ENCODE measurements around the gene TAF12.
"Not testable (repeated sequence)": the region's sequence is repeated elsewhere in the genome, so short reads cannot be mapped to it uniquely, and the experiment has no call there.

Gene TAF12

DNA sequence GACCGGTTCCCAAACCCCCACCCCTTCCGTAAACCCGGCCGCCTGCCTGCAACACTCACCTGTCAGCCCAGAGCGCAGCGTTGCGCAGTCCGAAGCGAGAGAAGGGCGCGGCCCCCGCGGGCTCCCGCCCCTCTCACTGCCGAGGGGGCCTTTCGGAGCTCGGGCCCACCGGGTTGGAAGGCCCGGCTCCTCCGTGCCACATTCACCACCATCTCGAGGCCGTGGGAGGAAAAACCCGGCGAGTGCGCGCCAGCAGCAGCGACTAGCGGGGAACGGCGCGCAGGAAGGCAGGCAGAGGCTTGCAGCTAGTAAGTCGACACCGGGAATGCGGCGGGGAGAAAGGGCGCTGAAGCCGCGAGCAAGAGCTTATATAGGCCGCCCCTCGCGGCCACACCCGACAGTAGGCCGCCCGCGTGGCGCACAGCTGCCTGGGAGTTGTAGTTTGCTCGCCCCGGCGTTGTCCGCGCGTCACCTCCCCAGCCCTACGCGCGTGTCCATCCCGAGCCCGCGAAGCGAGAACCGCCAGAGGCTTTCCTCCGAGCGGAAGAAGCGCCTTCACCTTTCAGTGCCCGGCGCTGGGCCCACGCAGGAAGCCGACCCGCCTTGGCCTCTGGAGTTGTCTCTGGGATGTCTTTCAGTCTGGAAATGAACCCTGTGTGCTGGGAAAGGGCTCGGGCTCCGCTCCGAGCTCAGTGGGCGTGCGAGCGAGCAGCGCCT is 61.2 kb downstream of the TAF12 start:
- peak; percentile 58 to 94 (median 88) for DNase-seq

DNA sequence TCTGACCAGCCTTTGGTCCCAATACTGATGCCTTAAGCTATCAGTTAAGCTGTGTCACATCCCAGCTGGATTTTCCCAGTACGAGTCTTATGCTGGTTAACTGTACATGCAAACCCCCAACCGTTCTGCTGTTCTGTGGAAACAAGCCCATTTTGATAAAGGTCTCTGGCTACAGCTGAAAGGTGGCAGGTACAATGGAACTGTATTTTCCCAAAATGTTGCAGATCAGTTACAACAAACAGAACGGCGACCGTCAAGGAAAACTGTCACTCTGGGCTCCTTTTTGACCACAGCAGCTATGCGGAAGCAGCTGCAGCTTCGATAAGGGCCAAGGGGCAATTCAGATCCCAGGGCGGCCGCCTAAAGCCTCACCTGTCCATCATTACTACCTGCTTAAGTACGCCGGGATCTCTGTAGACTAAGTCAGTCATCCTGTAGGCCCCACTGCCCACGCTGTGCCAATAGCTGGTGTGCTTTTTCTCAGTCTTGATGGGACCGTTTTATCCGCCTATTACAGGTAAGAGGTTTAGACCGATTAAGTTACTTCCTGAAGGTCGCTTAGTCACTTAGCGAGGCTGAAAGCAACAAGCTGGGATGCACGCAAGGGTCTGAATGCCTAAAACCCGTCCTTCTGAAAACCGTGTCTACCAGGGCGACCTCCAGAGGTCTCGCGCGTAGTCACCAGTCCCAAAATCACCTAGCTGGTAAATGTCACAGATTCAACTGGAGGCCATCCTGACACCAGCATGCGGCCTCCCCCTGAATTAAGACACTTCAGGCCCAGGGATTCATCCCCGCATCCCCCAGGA is 61.9 kb downstream of the TAF12 start:
- DNase-seq, result peak in 6 of 14 donors; percentile 30 to 79 (median 48)

GRCh38 chr1:28579401-28579800 is 63.5 kb downstream of the TAF12 start:
- no peak for DNase-seq

DNA sequence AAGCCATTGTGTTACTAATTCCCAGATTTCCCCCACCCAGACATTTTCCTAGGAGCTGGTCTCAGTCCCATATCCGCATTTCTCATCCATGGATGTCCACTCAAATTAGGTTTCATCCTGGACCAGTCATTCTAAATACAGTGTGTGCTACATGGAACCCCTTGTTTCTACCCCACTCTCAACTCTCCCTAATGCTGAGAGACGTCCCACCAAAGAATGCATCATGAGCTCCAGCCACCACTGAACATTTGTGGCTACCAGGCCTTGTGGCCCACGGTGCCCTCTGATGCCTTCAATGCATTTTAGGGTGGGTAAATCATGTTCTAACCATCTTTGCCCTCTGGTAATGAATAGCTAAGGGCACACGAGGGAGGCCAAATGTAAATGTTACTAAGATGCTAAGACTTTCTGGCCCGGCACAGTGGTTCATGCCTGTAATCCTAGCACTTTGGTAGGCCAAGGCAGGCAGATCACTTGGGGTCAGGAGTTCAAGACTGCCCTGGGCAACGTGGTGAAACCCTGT is 64.1 kb downstream of the TAF12 start:
- DNase-seq, result no peak

- DNase-seq, result no peak
These were observed 64.9 kb downstream of the TAF12 start for GRCh38 chr1:28577738-28578536.

DNA sequence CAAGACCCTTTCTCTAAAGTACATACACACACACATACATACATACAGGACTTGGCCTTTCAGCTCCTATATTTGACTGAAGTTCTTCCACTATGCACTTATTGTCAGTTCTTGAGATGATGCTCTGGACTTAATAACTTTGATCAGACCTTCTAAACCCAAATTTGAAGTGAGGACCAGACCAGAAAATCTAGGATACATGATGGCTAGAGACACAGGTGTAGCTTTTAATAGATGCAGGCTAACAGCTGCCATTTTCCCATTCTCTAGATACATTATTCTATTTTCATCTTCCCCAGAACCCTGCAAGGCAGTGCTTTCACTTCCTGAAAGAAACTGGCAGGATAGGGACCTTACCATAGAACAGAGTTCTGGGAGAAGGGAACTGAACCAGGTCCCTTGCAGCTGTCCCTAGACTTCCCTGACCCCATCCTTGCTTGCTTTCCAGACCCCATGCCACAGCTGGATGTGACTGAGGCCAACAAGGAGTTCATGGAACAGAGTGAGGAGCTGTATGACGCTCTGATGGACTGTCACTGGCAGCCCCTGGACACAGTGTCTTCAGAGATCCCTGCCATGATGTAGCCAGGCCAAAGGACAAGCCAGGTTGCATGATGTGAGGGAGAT is 65.7 kb downstream of the TAF12 start:
- DNase-seq, result no peak

DNA sequence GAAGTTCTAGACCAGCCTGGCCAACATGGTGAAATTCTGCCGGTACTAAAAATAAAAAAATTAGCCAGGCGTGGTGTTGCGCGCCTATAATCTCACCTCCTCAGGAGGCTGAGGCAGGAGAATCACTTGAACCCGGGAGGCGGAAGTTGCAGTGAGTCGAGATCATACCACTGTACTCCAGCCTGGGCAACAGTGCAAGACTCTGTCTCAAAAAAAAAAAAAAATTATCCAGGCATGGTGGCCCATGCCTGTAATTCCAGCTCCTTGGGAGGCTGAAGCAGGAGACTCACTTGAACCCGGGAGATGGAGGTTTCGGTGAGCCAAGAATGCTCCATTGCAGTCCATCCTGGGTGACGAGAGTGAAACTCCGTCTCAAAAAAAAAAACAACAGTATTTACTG is 69.3 kb downstream of the TAF12 start:
- no peak for DNase-seq

GRCh38 chr1:28572891-28573290 is 70.0 kb downstream of the TAF12 start:
- DNase-seq, result not testable (repeated sequence)

GRCh38 chr1:28571911-28572310 is 71.0 kb downstream of the TAF12 start:
- no peak for DNase-seq

DNA sequence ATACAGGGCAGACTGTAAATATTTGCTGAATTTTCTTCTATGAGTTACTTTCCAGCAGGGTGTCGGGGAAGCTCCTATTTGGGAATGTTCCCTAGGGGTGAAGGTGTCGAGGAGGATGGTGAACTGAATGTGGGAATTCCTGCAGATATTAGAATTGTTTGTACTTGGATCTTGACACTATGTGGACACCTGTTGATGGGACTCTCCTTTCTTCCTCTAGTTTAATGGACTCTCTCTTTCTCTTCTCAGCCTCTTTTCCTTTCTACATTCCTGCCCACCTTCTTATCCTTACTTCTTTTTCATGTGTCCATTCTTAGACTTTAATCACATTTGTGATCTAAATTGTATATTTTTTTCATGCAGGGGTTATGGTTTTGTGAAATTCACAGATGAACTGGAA is 75.9 kb downstream of the TAF12 start:
- no peak for DNase-seq

DNA sequence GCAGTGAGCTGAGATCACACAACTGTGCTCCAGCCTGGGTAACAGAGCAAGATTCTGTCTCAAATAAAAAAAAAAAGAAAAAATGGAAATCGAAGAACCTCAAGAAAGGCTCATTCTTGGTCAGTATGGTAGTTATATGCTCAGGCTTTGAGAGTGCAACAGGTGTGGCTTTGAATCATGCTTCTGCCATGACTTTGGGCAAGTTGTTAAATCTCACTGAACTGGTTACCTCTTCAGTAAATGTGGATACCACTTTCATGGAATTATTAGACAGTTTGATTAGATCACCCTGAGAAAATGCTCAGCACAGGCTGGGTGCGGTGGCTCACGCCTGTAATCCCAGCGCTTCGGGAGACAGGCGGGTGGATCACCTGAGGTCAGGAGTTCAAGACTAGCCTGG is 77.1 kb downstream of the TAF12 start:
- DNase-seq, result no peak

DNA sequence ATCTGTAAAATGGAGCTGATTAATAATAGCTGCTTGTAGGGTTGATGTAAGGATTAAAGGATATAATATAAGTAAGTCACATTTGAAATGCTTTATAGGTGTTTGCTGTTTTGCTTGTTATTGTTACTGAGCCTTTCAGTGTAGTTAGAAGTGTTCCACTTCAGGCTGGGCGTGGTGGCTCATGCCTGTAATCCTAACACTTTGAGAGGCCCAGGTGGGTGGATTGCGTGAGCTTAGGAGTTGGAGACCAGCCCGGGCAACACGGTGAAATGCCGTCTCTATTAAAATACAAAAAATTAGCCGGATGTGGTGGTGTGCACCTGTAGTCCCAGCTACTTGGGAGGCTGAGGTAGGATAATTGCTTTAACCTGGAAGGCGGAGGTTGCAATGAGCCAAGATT is 77.8 kb downstream of the TAF12 start:
- no peak for DNase-seq

GRCh38 chr1:28564310-28564709 is 78.6 kb downstream of the TAF12 start:
- DNase-seq, result no peak

DNA sequence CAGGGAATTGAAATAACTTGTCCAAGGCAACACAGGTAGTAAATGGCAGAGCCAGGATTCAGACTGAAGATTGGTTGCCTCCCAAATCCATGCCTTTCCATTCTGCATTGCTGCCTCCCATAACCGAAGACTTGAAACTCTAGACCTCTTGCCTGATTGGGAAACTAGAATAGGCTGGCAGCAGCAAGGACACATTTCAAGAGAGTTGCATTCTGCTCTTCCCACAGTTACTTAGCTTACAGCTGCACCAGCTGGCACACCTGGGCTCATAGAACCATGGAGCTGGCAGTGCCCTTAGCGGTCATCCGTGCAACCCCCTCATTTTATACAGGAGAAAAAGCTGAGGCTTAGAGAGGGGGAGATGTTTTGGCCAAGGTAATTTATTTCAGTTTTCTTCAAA is 82.0 kb downstream of the TAF12 start:
- DNase-seq, result no peak

Measured in C1 segment of cervical spinal cord (tissue), 14 donors.